Right lobe of liver (tissue), 4 donors: ENCODE results near the gene TMED6.

Source experiments
- POLR2A ChIP-seq: fragments of 450-650 bp; IDR thresholded peaks from one replicate; pipeline ENCODE4 v1.6.1; 2017; ENCODE audit warnings: antibody characterized with exemption, mild to moderate bottlenecking
- TF ChIP-seq, protein P1 (sequence below), 4 donors: fragments of 200-600 bp in 3 of 4; fragments of 450-650 bp in 1 of 4; IDR thresholded peaks; one replicate each; pipeline versions ENCODE4 v1.5.1 to v1.8.0; 2016 to 2022; ENCODE audit warnings: antibody characterized with exemption in 4 of 4, mild to moderate bottlenecking in 2 of 4
- donor health status: DM: no; HTN: no; CAD: no.
- donor health status: DM: no; HTN: no; CAD: no.
- donor health status: DM: no; HTN: yes; CAD: no.

DNA sequence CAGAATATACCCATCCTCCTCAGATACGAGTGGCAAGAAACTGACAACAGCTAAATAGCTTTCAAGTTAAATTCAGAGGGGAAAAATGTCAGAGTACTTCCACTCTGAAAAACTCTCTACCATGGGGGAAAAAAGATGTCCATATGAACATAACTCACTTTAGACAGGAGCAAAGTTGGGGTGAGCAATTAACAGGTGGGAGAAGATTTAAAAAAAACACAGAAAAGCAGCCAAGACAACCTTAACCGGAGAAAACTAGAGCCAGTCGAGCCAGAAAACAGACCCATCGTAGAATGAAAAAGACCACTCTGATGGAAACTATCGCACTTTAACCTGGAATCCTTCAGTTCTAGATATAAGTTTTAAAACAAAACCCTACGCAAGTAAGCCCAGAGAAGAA lies 33.4 kb upstream of the TMED6 start:
- TF ChIP-seq POLR2A: no peak
- TF ChIP-seq, protein P1, sequence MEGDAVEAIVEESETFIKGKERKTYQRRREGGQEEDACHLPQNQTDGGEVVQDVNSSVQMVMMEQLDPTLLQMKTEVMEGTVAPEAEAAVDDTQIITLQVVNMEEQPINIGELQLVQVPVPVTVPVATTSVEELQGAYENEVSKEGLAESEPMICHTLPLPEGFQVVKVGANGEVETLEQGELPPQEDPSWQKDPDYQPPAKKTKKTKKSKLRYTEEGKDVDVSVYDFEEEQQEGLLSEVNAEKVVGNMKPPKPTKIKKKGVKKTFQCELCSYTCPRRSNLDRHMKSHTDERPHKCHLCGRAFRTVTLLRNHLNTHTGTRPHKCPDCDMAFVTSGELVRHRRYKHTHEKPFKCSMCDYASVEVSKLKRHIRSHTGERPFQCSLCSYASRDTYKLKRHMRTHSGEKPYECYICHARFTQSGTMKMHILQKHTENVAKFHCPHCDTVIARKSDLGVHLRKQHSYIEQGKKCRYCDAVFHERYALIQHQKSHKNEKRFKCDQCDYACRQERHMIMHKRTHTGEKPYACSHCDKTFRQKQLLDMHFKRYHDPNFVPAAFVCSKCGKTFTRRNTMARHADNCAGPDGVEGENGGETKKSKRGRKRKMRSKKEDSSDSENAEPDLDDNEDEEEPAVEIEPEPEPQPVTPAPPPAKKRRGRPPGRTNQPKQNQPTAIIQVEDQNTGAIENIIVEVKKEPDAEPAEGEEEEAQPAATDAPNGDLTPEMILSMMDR (IDR thresholded peaks at IDR 0.05): no peak
